Upper lobe of left lung (tissue), 6 donors: ENCODE measurements around the gene C20orf96. TPM values are rescaled to one million over a fixed set of nuclear protein-coding genes. Genes with fewer than 3 reads are reported as not detected.
A peak's percentile ranks its signal among the peaks of the same experiment; 100 is the strongest.
"Not testable (repeated sequence)": the region's sequence is repeated elsewhere in the genome, so short reads cannot be mapped to it uniquely, and the experiment has no call there.

Experiments
- ATAC-seq, 2 donors: fragments of 200-7000 bp; cut with Tn5 transposase; one replicate each; pipeline ENCODE4 v1.9.1; 2022; ENCODE audit warnings: mild to moderate bottlenecking in 2 of 2, moderate library complexity in 2 of 2; ENCODE audit not compliant: low FRiP score in 2 of 2
- DNase-seq, 2 donors: peaks; one replicate each; pipeline ENCODE4 v3.0.0-alpha.2; 2019 to 2020
- H3K27ac ChIP-seq, 4 donors: fragments of 200-600 bp; sonication (generic); one replicate each; pipeline ENCODE4 v1.5.1; 2016 to 2019
- H3K27me3 ChIP-seq, 4 donors: fragments of 200-600 bp; sonication (generic); one replicate each; pipeline ENCODE4 v1.5.1; 2017 to 2019
- H3K36me3 ChIP-seq, 4 donors: fragments of 200-600 bp; sonication (generic); one replicate each; pipeline ENCODE4 v1.5.1; 2016 to 2019
- H3K4me1 ChIP-seq, 4 donors: fragments of 200-600 bp; sonication (generic); one replicate each; pipeline ENCODE4 v1.5.1; 2018 to 2019
- H3K4me3 ChIP-seq, 4 donors: fragments of 200-600 bp; sonication (generic); one replicate each; pipeline ENCODE4 v1.5.1; 2017 to 2019; ENCODE audit warnings: mild to moderate bottlenecking in 2 of 4, moderate library complexity in 1 of 4
- H3K9me3 ChIP-seq, 4 donors: fragments of 200-600 bp; sonication (generic); one replicate each; pipeline ENCODE4 v1.5.1; 2018 to 2019
- CTCF ChIP-seq, 6 experiments: fragments of 450-650 bp in 4 of 6; fragments of 200-600 bp in 2 of 6; sonication (generic) in 2 of 6; IDR thresholded peaks; one replicate each; pipeline ENCODE4 v1.5.1; 2016 to 2019; ENCODE audit warnings: antibody characterized with exemption in 6 of 6
- EP300 ChIP-seq, 4 donors: sonication (generic); formaldehyde crosslinking; IDR thresholded peaks; one replicate each; pipeline ENCODE4 v1.5.1; 2017; ENCODE audit warnings: antibody characterized with exemption in 4 of 4, control low read depth in 2 of 4
- POLR2A ChIP-seq, 4 donors: fragments of 450-650 bp; IDR thresholded peaks; one replicate each; pipeline ENCODE4 v1.5.1; 2016 to 2017; ENCODE audit warnings: antibody characterized with exemption in 4 of 4, mild to moderate bottlenecking in 2 of 4
- POLR2AphosphoS5 ChIP-seq, 2 donors: sonication (generic); formaldehyde crosslinking; IDR thresholded peaks; one replicate each; pipeline ENCODE4 v1.5.1; 2017; ENCODE audit warnings: antibody characterized with exemption in 2 of 2
- WGBS, 2 donors: methylation state at CpG; one replicate each; pipeline ENCODE4 v1.1.5; 2017 to 2018; 5-methylcytosine and 5-hydroxymethylcytosine counted together
- total RNA-seq, 6 donors: library from RNA; depleted of rRNA in 4 of 6; stranded (reverse); fragments of >200 nt in 4 of 6; gene quantifications; one replicate each; pipeline versions ENCODE4 v1.1.0 to v1.2.1, GENCODE V29; 2016 to 2021
- donor health status: DM: no; HTN: no; CAD: no; lungs with moderate emphysema.
- donor health status: DM: no; HTN: yes; CAD: no; lungs with severe emphysema.

C20orf96 gene
- 10 to 100 TPM in 3 of 6 donors, 1 to 10 TPM in 3; 3.0 to 31.4 (median 10.3) TPM for total RNA-seq

- Histone ChIP-seq H3K4me1 (peaks cover 15 to 23% (median 19%) of the 10 kb centered on the region in 4 donors), H3K27ac (peak within 1 kb of the TSS; percentile 73 to 88 (median 84)), H3K4me3 (peak within 1 kb of the TSS; percentile 52 to 80 (median 59)), H3K36me3 (no peaks in the 10 kb centered on the region), H3K9me3 (no peaks in the 10 kb centered on the region), H3K27me3 (no peaks in the 10 kb centered on the region)
- DNase-seq (peak; percentile 92 to 98), ATAC-seq (peak; percentile 96 to 98)
- TF ChIP-seq POLR2A (IDR thresholded peaks at IDR 0.05) (peak in 2 of 4 donors; percentile 13 to 27), POLR2AphosphoS5 (IDR thresholded peaks at IDR 0.05) (no peak), EP300 (IDR thresholded peaks at IDR 0.05) (no peak), CTCF (IDR thresholded peaks at IDR 0.05) (peak in 5 of 6 experiments; percentile 14 to 58 (median 34))
- 0 to 1% methylated on average over 43 of the region's 43 CpGs for WGBS, 2 donors
Observed at GRCh38 chr20:290084-290831, at the start of gene C20orf96. Gene C20orf96, minus strand, starts transcription at chr20:290750. Its CDS starts 140 bp downstream, at chr20:290610.

GRCh38 chr20:336040-336439 is 45.5 kb upstream of the C20orf96 start:
- ATAC-seq, H3K4me1 ChIP-seq, DNase-seq, H3K36me3 ChIP-seq, H3K4me3 ChIP-seq, H3K27ac ChIP-seq, H3K27me3 ChIP-seq, H3K9me3 ChIP-seq: not testable (repeated sequence)
- 94 to 100% methylated on average over 1 of the region's 1 CpG for WGBS, 2 donors

GRCh38 chr20:334578-334977 is 44.0 kb upstream of the C20orf96 start:
- Histone ChIP-seq H3K4me1 (peaks cover 9 to 11% (median 10%) of the 10 kb centered on the region in 4 donors), H3K9me3 (no peaks in the 10 kb centered on the region), H3K36me3 (peaks cover 0 to 2% (median 0%) of the 10 kb centered on the region in 4 donors), H3K4me3 (no peak overlapping the region), H3K27me3 (no peaks in the 10 kb centered on the region), H3K27ac (no peak overlapping the region)
- TF ChIP-seq CTCF (IDR thresholded peaks at IDR 0.05) = no peak
- TF ChIP-seq POLR2A (IDR thresholded peaks at IDR 0.05) = no peak
- no peak for TF ChIP-seq POLR2AphosphoS5 (IDR thresholded peaks at IDR 0.05)
- TF ChIP-seq EP300 (IDR thresholded peaks at IDR 0.05) = no peak
- DNase-seq = no peak
- WGBS, 2 donors = 97 to 98% methylated on average over 8 of the region's 8 CpGs
- no peak for ATAC-seq

GRCh38 chr20:330233-331149 is 39.9 kb upstream of the C20orf96 start:
- peak overlapping the region in 3 of 4 donors; percentile 2 to 78 (median 18) for H3K27ac ChIP-seq
- DNase-seq (peak in 1 of 2 donors; percentile 66), ATAC-seq (peak; percentile 66 to 79)
- H3K4me3 ChIP-seq = no peak overlapping the region
- peaks cover 0 to 5% (median 0%) of the 10 kb centered on the region in 4 donors for H3K27me3 ChIP-seq
- no peaks in the 10 kb centered on the region for H3K9me3 ChIP-seq
- peaks cover 24 to 49% (median 29%) of the 10 kb centered on the region in 4 donors for H3K4me1 ChIP-seq
- 49 to 51% methylated on average over 12 to 16 of the region's 16 CpGs for WGBS, 2 donors
- TF ChIP-seq CTCF (IDR thresholded peaks at IDR 0.05) (peak; percentile 64 to 91 (median 82)), POLR2A (IDR thresholded peaks at IDR 0.05) (no peak), POLR2AphosphoS5 (IDR thresholded peaks at IDR 0.05) (no peak), EP300 (IDR thresholded peaks at IDR 0.05) (no peak)
- peaks cover 0 to 2% (median 0%) of the 10 kb centered on the region in 4 donors for H3K36me3 ChIP-seq

- peak overlapping the region in 3 of 4 donors; percentile 2 to 78 (median 50) for H3K27ac ChIP-seq
- peaks cover 0 to 2% (median 0%) of the 10 kb centered on the region in 4 donors for H3K36me3 ChIP-seq
- 53 to 70% methylated on average over 4 of the region's 4 CpGs for WGBS, 2 donors
- peaks cover 24 to 50% (median 29%) of the 10 kb centered on the region in 4 donors for H3K4me1 ChIP-seq
- no peak overlapping the region for H3K4me3 ChIP-seq
- H3K27me3 ChIP-seq = peaks cover 0 to 5% (median 0%) of the 10 kb centered on the region in 4 donors
- no peak for DNase-seq
- TF ChIP-seq CTCF (IDR thresholded peaks at IDR 0.05) (no peak), EP300 (IDR thresholded peaks at IDR 0.05) (no peak)
- H3K9me3 ChIP-seq = no peaks in the 10 kb centered on the region
- ATAC-seq = no peak
Observed at GRCh38 chr20:329851-330232, 39.3 kb upstream of the C20orf96 start.
